Measurements from ENCODE around the gene MEIS2.

MEIS2 gene

GRCh38 chr15:37020852-37021251, 79.5 kb downstream of the MEIS2 start:
- Histone ChIP-seq H3K36me3 (replicated peaks; ENCODE audit: low read depth, low read length) (no peaks in the 10 kb centered on the region), H4K20me1 (ENCODE audit: insufficient read depth, low read length) (no peaks in the 10 kb centered on the region), H3K27ac (ENCODE audit: low read length) (no peak overlapping the region), H3K4me1 (ENCODE audit: low read length) (peaks cover 22% of the 10 kb centered on the region), H3K4me3 (ENCODE audit: low read length) (no peak overlapping the region), H3K27me3 (ENCODE audit: low read depth, low read length) (no peaks in the 10 kb centered on the region), H3K4me2 (ENCODE audit: low read length) (no peak overlapping the region), H3K9ac (ENCODE audit: low read length) (no peak overlapping the region), H2AFZ (ENCODE audit: low read depth, low read length) (no peak overlapping the region), H3K79me2 (ENCODE audit: low read length) (no peaks in the 10 kb centered on the region), H3K9me3 (ENCODE audit: insufficient read depth, low read length) (no peaks in the 10 kb centered on the region)
- TF ChIP-seq CTCF (IDR thresholded peaks at IDR 0.05; ENCODE audit: low read depth, low read length) = no peak
- no peak for TF ChIP-seq EZH2phosphoT487 (IDR thresholded peaks at IDR 0.05; ENCODE audit: low read depth)

- no peaks in the 10 kb centered on the region for H3K79me2 ChIP-seq (ENCODE audit: low read length)
- no peaks in the 10 kb centered on the region for H3K9me3 ChIP-seq (ENCODE audit: insufficient read depth, low read length)
- TF ChIP-seq CTCF (IDR thresholded peaks at IDR 0.05; ENCODE audit: low read depth, low read length) = no peak
- no peak for TF ChIP-seq EZH2phosphoT487 (IDR thresholded peaks at IDR 0.05; ENCODE audit: low read depth)
- H3K4me3 ChIP-seq (ENCODE audit: low read length) = peak overlapping the region; percentile 60
- no peaks in the 10 kb centered on the region for H3K36me3 ChIP-seq (replicated peaks; ENCODE audit: low read depth, low read length)
- H3K27ac ChIP-seq (ENCODE audit: low read length) = peak overlapping the region; percentile 17; the same call in 1 of the 2 replicates
- 0 out of 2 replicates have a peak overlapping the region, but pooled peaks have one; percentile 61 for H2AFZ ChIP-seq (ENCODE audit: low read depth, low read length)
- H3K27me3 ChIP-seq (ENCODE audit: low read depth, low read length) = no peaks in the 10 kb centered on the region
- peaks cover 33% of the 10 kb centered on the region for H3K4me1 ChIP-seq (ENCODE audit: low read length)
- H3K9ac ChIP-seq (ENCODE audit: low read length) = peak overlapping the region; percentile 45
- H4K20me1 ChIP-seq (ENCODE audit: insufficient read depth, low read length) = no peaks in the 10 kb centered on the region
- peak overlapping the region; percentile 64 for H3K4me2 ChIP-seq (ENCODE audit: low read length)
Observed at GRCh38 chr15:37019479-37020433, 80.6 kb downstream of the MEIS2 start.

- Histone ChIP-seq H3K4me1 (ENCODE audit: low read length) (peaks cover 37% of the 10 kb centered on the region), H3K79me2 (ENCODE audit: low read length) (no peaks in the 10 kb centered on the region), H3K9ac (ENCODE audit: low read length) (no peak overlapping the region), H3K27ac (ENCODE audit: low read length) (no peak overlapping the region), H3K27me3 (ENCODE audit: low read depth, low read length) (no peaks in the 10 kb centered on the region), H4K20me1 (ENCODE audit: insufficient read depth, low read length) (no peaks in the 10 kb centered on the region), H3K4me3 (ENCODE audit: low read length) (no peak overlapping the region), H2AFZ (ENCODE audit: low read depth, low read length) (no peak overlapping the region), H3K9me3 (ENCODE audit: insufficient read depth, low read length) (no peaks in the 10 kb centered on the region), H3K4me2 (ENCODE audit: low read length) (no peak overlapping the region), H3K36me3 (replicated peaks; ENCODE audit: low read depth, low read length) (no peaks in the 10 kb centered on the region)
- TF ChIP-seq EZH2phosphoT487 (IDR thresholded peaks at IDR 0.05; ENCODE audit: low read depth) (no peak), CTCF (IDR thresholded peaks at IDR 0.05; ENCODE audit: low read depth, low read length) (no peak)
Observed at GRCh38 chr15:37017031-37017625, 83.2 kb downstream of the MEIS2 start.

GRCh38 chr15:37016231-37016630, 84.1 kb downstream of the MEIS2 start:
- H3K36me3 ChIP-seq (replicated peaks; ENCODE audit: low read depth, low read length) = no peaks in the 10 kb centered on the region

More at GRCh38 chr15:37016231-37016630, 84.1 kb downstream of the MEIS2 start:
- H3K9ac ChIP-seq (ENCODE audit: low read length) = no peak overlapping the region
- H3K4me3 ChIP-seq (ENCODE audit: low read length) = no peak overlapping the region
- H3K27me3 ChIP-seq (ENCODE audit: low read depth, low read length) = no peaks in the 10 kb centered on the region
- no peak overlapping the region for H3K27ac ChIP-seq (ENCODE audit: low read length)
- H2AFZ ChIP-seq (ENCODE audit: low read depth, low read length) = no peak overlapping the region
- TF ChIP-seq EZH2phosphoT487 (IDR thresholded peaks at IDR 0.05; ENCODE audit: low read depth) = no peak
- no peak for TF ChIP-seq CTCF (IDR thresholded peaks at IDR 0.05; ENCODE audit: low read depth, low read length)
- H3K79me2 ChIP-seq (ENCODE audit: low read length) = no peaks in the 10 kb centered on the region
- H3K4me2 ChIP-seq (ENCODE audit: low read length) = peak overlapping the region; percentile 7; the same call in 1 of the 2 replicates
- no peaks in the 10 kb centered on the region for H3K9me3 ChIP-seq (ENCODE audit: insufficient read depth, low read length)
- H3K4me1 ChIP-seq (ENCODE audit: low read length) = peaks cover 37% of the 10 kb centered on the region
- no peaks in the 10 kb centered on the region for H4K20me1 ChIP-seq (ENCODE audit: insufficient read depth, low read length)

Measured in OCI-LY3 (cell line).